Central memory CD8-positive, alpha-beta T cell (primary cell): ENCODE results near the gene ATF6B.

Source experiments
- ATAC-seq: fragments of 150-1000 bp; cut with Tn5 transposase; replicated peaks from 2 replicates; pipeline ENCODE4 v1.10.0; 2022; ENCODE audit warnings: mild to moderate bottlenecking, moderate FRiP score, moderate number of reproducible peaks; ENCODE audit not compliant: poor library complexity, severe bottlenecking; ENCODE audit errors: extremely low read depth
- DNase-seq, 2 donors: peaks; one replicate each; pipeline ENCODE4 v3.0.0; 2021; ENCODE audit warnings: low spot score in 2 of 2
- H3K27ac Mint-ChIP-seq: one replicate; pipeline ENCODE4 v1.8.0; 2022; ENCODE audit warnings: low read depth, mild to moderate bottlenecking, moderate library complexity, mixed read lengths
- H3K27me3 Mint-ChIP-seq: one replicate; pipeline ENCODE4 v1.8.0; 2022; ENCODE audit warnings: mixed read lengths
- H3K36me3 Mint-ChIP-seq: one replicate; pipeline ENCODE4 v1.8.0; 2022; ENCODE audit warnings: mild to moderate bottlenecking, moderate library complexity, mixed read lengths; ENCODE audit not compliant: insufficient read depth
- H3K4me1 Mint-ChIP-seq: one replicate; pipeline ENCODE4 v1.8.0; 2022; ENCODE audit warnings: mixed read lengths
- H3K4me3 Mint-ChIP-seq: one replicate; pipeline ENCODE4 v1.8.0; 2022; ENCODE audit warnings: mild to moderate bottlenecking, moderate library complexity, mixed read lengths
- H3K9me3 Mint-ChIP-seq: one replicate; pipeline ENCODE4 v1.8.0; 2022; ENCODE audit warnings: mixed read lengths

The ATF6B gene

DNA sequence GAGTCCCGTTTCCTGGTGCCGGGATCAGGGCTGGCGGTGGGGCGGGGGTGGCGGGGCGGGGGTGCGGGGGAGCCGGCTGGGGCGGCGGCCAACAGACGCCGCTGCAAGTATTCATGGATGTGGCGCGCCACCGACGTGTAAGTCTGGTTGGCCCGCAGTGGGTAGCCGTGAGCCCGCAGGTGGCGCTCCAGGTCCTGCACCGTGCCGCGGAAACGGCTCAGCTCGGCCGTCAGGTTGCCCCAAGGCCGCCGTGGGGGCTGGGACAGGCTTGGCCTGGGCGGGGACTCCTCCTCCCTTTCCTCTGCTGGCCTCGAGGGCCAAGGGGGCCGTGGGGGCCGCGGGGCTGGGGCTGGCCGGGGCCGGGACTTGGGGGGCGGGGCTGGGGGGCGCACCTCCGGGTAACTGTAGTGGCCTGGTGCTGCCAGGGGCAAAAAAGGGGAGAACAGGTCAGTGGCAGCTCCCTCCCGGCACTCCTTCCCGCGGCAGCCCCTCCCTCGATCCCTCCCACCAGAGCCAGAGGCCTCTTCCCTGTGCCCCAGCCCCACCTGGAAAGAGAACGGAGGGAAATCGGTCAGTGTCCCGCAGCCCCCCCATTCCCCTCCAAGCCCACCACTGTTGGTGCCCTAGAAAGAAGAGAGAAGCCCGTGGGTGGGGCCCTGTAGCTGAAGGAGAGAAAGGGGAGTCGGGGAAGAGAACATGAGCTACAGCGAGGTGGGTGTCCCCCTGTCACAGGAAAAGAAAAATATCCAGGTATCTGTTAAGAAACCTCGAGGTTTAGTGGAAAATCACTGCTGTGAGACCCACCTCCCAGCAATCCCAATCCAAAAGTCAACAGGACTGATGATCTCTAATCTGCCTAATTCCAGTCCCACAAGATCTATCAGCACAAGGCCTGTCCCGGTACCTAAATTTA lies 40.2 kb downstream of the ATF6B start:
- H3K27me3 Mint-ChIP-seq: peaks cover 42% of the 10 kb centered on the region

DNA sequence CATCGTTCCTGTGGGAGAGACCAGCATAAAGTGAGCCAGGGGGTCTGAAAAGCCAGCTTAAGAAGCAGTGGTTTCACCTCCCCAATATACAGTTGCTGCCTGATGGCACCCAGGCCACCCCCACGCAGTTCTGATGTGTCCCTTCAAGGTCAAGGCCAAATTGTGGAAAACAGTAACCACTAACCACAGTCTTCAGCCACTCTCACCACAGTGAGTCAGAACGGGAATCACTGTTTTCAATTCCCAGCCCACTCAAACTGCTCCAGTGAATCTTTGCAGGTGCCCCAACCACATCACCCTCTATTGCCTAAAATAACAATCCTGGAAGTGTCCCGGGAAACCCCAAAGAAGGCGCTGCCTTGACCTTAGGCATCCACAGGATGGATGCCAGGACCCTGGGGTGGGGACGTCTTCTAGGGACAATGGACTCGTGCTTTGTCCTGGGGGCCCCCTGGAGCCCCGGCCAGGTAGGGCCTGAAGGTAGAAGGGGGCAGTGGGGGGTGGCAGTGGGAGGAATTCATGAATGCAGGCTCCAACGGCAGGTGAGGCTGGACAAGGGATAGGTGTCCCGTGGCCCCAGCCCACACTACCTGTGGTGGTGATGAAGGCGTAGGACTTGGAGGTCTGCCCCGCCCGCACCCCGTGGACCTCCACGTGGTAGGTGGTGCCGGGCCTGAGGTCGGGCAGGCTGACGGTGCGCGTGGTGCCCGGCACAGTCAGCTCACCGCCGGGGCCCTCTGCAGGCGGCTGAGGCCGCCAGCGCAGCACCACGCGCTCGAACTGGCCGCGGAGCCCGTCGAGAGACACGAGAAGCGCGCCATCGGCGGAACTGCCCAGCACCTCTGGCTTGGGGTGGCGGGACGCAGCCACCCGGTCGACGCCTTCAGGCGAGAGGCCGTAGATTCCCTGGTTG lies 41.1 kb downstream of the ATF6B start:
- Mint-ChIP-seq H3K4me3 (peak overlapping the region; percentile 56), H3K4me1 (peaks cover 6% of the 10 kb centered on the region), H3K36me3 (peaks cover 1% of the 10 kb centered on the region), H3K9me3 (no peaks in the 10 kb centered on the region), H3K27ac (no peak overlapping the region), H3K27me3 (peaks cover 50% of the 10 kb centered on the region)
- peak; percentile 49 for ATAC-seq
- no peak for DNase-seq

More for the DNA sequence above, 40.2 kb downstream of the ATF6B start:
- peaks cover 6% of the 10 kb centered on the region for H3K4me1 Mint-ChIP-seq
- DNase-seq (peak; percentile 16 to 43), ATAC-seq (peak; percentile 76)
- H3K9me3 Mint-ChIP-seq: no peaks in the 10 kb centered on the region
- H3K4me3 Mint-ChIP-seq: no peak overlapping the region
- H3K27ac Mint-ChIP-seq: no peak overlapping the region
- peaks cover 1% of the 10 kb centered on the region for H3K36me3 Mint-ChIP-seq

DNA sequence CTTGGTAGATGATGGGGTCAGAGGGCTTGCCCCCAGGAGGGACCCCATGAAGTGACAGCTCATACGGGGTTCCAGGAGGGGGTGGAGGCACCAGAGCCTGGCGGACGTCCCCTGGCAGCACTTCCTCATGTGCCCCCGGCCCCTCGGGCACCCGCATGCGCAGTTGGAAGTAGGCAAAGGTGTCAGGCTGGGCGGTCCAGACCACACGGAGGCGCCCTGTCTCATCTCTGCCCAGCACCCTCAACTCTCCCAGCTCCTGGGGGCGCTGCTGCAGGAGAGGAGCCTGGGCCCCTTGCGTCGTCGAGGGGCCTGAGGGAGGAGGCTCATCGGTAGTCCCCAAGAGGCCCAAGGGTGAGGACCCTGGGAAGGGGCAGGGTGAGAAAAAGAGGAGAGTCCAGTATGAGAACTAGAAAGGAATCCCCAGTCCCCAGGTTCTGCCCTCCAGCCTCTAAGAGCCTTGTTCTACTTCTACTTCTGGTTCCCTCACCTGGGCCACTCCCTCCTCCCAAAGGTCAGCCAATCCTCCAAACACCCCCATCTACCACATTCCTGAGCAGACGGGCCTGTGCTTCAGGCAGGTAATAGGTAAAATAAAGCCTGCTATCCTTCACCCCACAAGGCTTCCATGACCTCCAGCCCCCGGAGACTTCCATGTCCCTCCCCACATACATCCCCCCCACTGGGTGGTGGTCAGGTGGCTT lies 42.1 kb downstream of the ATF6B start:
- Mint-ChIP-seq H3K27ac (no peak overlapping the region), H3K27me3 (peaks cover 60% of the 10 kb centered on the region), H3K36me3 (peaks cover 1% of the 10 kb centered on the region), H3K9me3 (no peaks in the 10 kb centered on the region), H3K4me3 (no peak overlapping the region), H3K4me1 (peaks cover 6% of the 10 kb centered on the region)
- no peak for ATAC-seq
- DNase-seq: no peak

DNA sequence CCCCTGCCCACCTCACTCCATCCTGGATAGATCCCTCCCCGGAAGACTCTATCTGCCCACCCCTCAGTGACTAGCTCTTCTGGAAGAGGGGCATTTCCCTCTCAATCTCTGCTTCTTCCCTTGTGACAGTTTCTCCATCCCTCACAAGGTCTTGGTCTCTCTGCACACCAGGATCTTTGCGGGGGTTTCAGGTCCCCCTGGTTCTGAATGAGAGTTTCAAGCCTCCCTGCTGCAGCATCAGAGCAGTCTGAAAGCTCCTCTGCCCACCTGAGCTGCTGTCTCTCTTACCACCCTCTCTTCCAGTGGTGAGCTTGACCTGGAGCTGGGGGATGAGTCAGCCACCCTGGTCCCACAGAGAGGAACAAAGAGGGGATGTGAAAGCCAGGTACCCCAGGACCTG lies 43.3 kb downstream of the ATF6B start:
- Mint-ChIP-seq H3K9me3 (no peaks in the 10 kb centered on the region), H3K4me1 (peaks cover 6% of the 10 kb centered on the region), H3K27me3 (peaks cover 66% of the 10 kb centered on the region), H3K4me3 (no peak overlapping the region), H3K36me3 (peaks cover 1% of the 10 kb centered on the region), H3K27ac (no peak overlapping the region)
- DNase-seq (no peak), ATAC-seq (no peak)

GRCh38 chr6:32083812-32084768 lies 44.0 kb downstream of the ATF6B start:
- H3K4me3 Mint-ChIP-seq: no peak overlapping the region

GRCh38 chr6:32082935-32083334 lies 45.1 kb downstream of the ATF6B start:
- Mint-ChIP-seq H3K9me3 (no peaks in the 10 kb centered on the region), H3K27ac (peak overlapping the region; percentile 30), H3K4me3 (no peak overlapping the region), H3K4me1 (peaks cover 6% of the 10 kb centered on the region), H3K36me3 (peaks cover 1% of the 10 kb centered on the region), H3K27me3 (peaks cover 66% of the 10 kb centered on the region)
- ATAC-seq (no peak), DNase-seq (no peak)

More at GRCh38 chr6:32083812-32084768, 44.0 kb downstream of the ATF6B start:
- DNase-seq: no peak
- ATAC-seq: no peak
- no peaks in the 10 kb centered on the region for H3K9me3 Mint-ChIP-seq
- peaks cover 1% of the 10 kb centered on the region for H3K36me3 Mint-ChIP-seq
- peaks cover 6% of the 10 kb centered on the region for H3K4me1 Mint-ChIP-seq
- no peak overlapping the region for H3K27ac Mint-ChIP-seq
- peaks cover 66% of the 10 kb centered on the region for H3K27me3 Mint-ChIP-seq

GRCh38 chr6:32082478-32082877 lies 45.6 kb downstream of the ATF6B start:
- Mint-ChIP-seq H3K9me3 (no peaks in the 10 kb centered on the region), H3K4me3 (no peak overlapping the region), H3K27ac (no peak overlapping the region), H3K27me3 (peaks cover 66% of the 10 kb centered on the region), H3K36me3 (peaks cover 1% of the 10 kb centered on the region), H3K4me1 (peaks cover 6% of the 10 kb centered on the region)
- ATAC-seq: no peak
- no peak for DNase-seq

- Mint-ChIP-seq H3K9me3 (no peaks in the 10 kb centered on the region), H3K27ac (no peak overlapping the region), H3K27me3 (peaks cover 59% of the 10 kb centered on the region), H3K4me3 (no peak overlapping the region), H3K36me3 (no peaks in the 10 kb centered on the region), H3K4me1 (no peaks in the 10 kb centered on the region)
- ATAC-seq (no peak), DNase-seq (no peak)
Observed at GRCh38 chr6:32081168-32081990, 46.7 kb downstream of the ATF6B start.

DNA sequence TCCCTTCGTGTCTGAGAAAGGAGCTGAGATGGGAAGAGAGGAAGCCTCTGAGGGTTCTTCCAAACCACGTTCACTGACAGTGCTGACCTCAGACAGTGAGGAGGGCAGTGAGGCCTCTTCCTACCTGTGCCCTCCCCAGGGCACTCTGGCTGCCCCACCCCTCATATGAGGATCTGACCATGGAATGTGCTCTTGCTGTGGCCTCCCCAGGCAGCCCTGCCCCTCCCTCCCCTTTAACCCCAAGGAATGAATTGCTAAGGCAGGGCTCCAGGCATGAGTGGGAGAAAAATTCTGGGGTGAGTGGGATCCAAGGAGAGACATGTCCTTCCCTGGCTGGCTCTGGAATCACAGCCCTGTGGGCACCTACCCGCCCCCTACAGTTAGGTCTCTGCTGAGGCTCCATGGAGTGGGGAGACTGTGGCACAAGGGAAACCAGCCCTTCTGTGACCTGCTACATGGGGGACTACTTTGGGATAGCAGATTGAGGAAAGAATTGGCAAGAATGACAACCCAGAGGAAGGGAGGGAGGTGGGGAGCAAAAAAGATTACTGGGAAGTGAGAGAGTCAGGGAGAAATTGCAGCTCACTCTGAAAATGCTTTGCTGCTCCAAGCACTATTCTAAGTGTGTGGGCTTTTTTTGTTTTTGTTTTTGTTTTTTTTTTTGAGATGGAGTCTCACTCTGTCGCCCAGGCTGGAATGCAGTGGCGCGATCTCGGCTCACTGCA lies 48.3 kb downstream of the ATF6B start:
- Mint-ChIP-seq H3K36me3 (no peaks in the 10 kb centered on the region), H3K9me3 (no peaks in the 10 kb centered on the region), H3K27ac (no peak overlapping the region), H3K4me3 (no peak overlapping the region), H3K4me1 (no peaks in the 10 kb centered on the region), H3K27me3 (peaks cover 51% of the 10 kb centered on the region)
- no peak for DNase-seq
- no peak for ATAC-seq

GRCh38 chr6:32076321-32076809 lies 51.7 kb downstream of the ATF6B start:
- no peak overlapping the region for H3K4me3 Mint-ChIP-seq
- no peak for DNase-seq
- no peak for ATAC-seq
- no peaks in the 10 kb centered on the region for H3K9me3 Mint-ChIP-seq
- peaks cover 36% of the 10 kb centered on the region for H3K27me3 Mint-ChIP-seq
- no peaks in the 10 kb centered on the region for H3K36me3 Mint-ChIP-seq
- no peaks in the 10 kb centered on the region for H3K4me1 Mint-ChIP-seq
- H3K27ac Mint-ChIP-seq: no peak overlapping the region
